ENCODE measurements around the gene THEMIS.

- TF ChIP-seq SUZ12 (IDR thresholded peaks at IDR 0.05; ENCODE audit: extremely low read depth, insufficient read depth, insufficient read length) (no peak), ZNF274 (IDR thresholded peaks at IDR 0.05; ENCODE audit: low read depth, low read length) (no peak)
Measured at GRCh38 chr6:127880429-127880828, 20.4 kb downstream of the THEMIS start.
